HEK293 (cell line): Measurements from ENCODE around the gene NKAP.
A peak's percentile ranks its signal among the peaks of the same experiment; 100 is the strongest.

Experiments used
- CTCF ChIA-PET: fragments of 350-600 bp; formaldehyde crosslinking; extraction: SDS; loops from one replicate; lab custom pipeline; 2021; ENCODE audit warnings: antibody characterized with exemption; lab: Yijun Ruan, JAX
- POLR2A ChIA-PET: fragments of 300-600 bp; formaldehyde crosslinking; extraction: SDS; loops from one replicate; lab custom pipeline; 2020; ENCODE audit warnings: antibody characterized with exemption, inconsistent platforms; lab: Yijun Ruan, JAX
- H3K27ac ChIP-seq: fragments of 200-500 bp; sonication (Bioruptor generic); 2 replicates; pipeline ENCODE4 v1.5.1; 2014; ENCODE audit warnings: low read depth, low read length, control low read depth, inconsistent platforms; ENCODE audit errors: extremely low read depth
- H3K36me3 ChIP-seq, 2 experiments: fragments of 200-500 bp in 1 of 2; sonication (Bioruptor generic) in 1 of 2; 1 replicate in 1 of 2; 2 replicates in 1 of 2; pipeline ENCODE4 v1.5.1; 2014 to 2017; ENCODE audit warnings: inconsistent platforms in 2 of 2, low read length in 2 of 2; ENCODE audit not compliant: control insufficient read depth in 2 of 2, insufficient read depth in 1 of 2
- H3K4me1 ChIP-seq: fragments of 200-500 bp; sonication (Bioruptor generic); 2 replicates; pipeline ENCODE4 v1.5.1; 2014; ENCODE audit warnings: mild to moderate bottlenecking, low read length, inconsistent platforms; ENCODE audit not compliant: control insufficient read depth, insufficient read depth
- H3K4me3 ChIP-seq: 2 replicates; pipeline ENCODE4 v1.5.1; 2011; ENCODE audit warnings: low read depth, mild to moderate bottlenecking, control low read depth, low read length, moderate library complexity
- H3K9me3 ChIP-seq: fragments of 200-500 bp; sonication (Bioruptor generic); 2 replicates; pipeline ENCODE4 v1.5.1; 2014; ENCODE audit warnings: low read depth, low read length, inconsistent platforms; ENCODE audit not compliant: control insufficient read depth, insufficient read depth
- KLF8 ChIP-seq: fragments of 450-650 bp; formaldehyde crosslinking; IDR thresholded peaks from 2 replicates; pipeline ENCODE4 v1.5.1; 2016; ENCODE audit warnings: missing biosample characterization, missing genetic modification characterization
- MZF1 ChIP-seq: fragments of 450-650 bp; formaldehyde crosslinking; IDR thresholded peaks from 2 replicates; pipeline ENCODE4 v1.5.1; 2017; ENCODE audit warnings: missing biosample characterization, missing genetic modification characterization, borderline replicate concordance
- OVOL3 ChIP-seq: fragments of 450-650 bp; formaldehyde crosslinking; IDR thresholded peaks from 2 replicates; pipeline ENCODE4 v1.5.1; 2016; ENCODE audit warnings: missing biosample characterization, missing genetic modification characterization
- PRDM10 ChIP-seq: fragments of 450-650 bp; formaldehyde crosslinking; IDR thresholded peaks from 2 replicates; pipeline ENCODE4 v1.5.1; 2016; ENCODE audit warnings: missing biosample characterization, missing genetic modification characterization
- SALL2 ChIP-seq: fragments of 450-650 bp; formaldehyde crosslinking; IDR thresholded peaks from 2 replicates; pipeline ENCODE4 v1.5.0; 2017; ENCODE audit warnings: missing biosample characterization, mild to moderate bottlenecking, missing genetic modification characterization, borderline replicate concordance
- WT1 ChIP-seq: fragments of 450-650 bp; formaldehyde crosslinking; IDR thresholded peaks from 2 replicates; pipeline ENCODE4 v1.5.1; 2016; ENCODE audit warnings: missing biosample characterization, missing genetic modification characterization
- ZBTB11 ChIP-seq: fragments of 450-650 bp; formaldehyde crosslinking; conservative IDR thresholded peaks from 2 replicates; pipeline ENCODE4 v1.5.1; 2016; ENCODE audit warnings: low read depth, missing biosample characterization, missing genetic modification characterization
- ZBTB20 ChIP-seq: fragments of 450-650 bp; formaldehyde crosslinking; IDR thresholded peaks from 2 replicates; pipeline ENCODE4 v1.5.1; 2016; ENCODE audit warnings: missing biosample characterization, missing genetic modification characterization
- ZBTB21 ChIP-seq: fragments of 450-650 bp; formaldehyde crosslinking; IDR thresholded peaks from 2 replicates; pipeline ENCODE4 v1.5.1; 2017; ENCODE audit warnings: missing biosample characterization, missing genetic modification characterization
- ZBTB8A ChIP-seq: fragments of 450-650 bp; formaldehyde crosslinking; IDR thresholded peaks from 2 replicates; pipeline ENCODE4 v1.5.1; 2016; ENCODE audit warnings: missing biosample characterization, missing genetic modification characterization
- ZFP69B ChIP-seq: fragments of 450-650 bp; formaldehyde crosslinking; IDR thresholded peaks from 2 replicates; pipeline ENCODE4 v1.5.1; 2016; ENCODE audit warnings: missing biosample characterization, missing genetic modification characterization
- ZNF132 ChIP-seq: fragments of 450-650 bp; formaldehyde crosslinking; IDR thresholded peaks from 2 replicates; pipeline ENCODE4 v1.5.1; 2017; ENCODE audit warnings: missing biosample characterization, missing genetic modification characterization, borderline replicate concordance
- ZNF146 ChIP-seq: fragments of 450-650 bp; formaldehyde crosslinking; IDR thresholded peaks from 2 replicates; pipeline ENCODE4 v1.5.1; 2016; ENCODE audit warnings: missing biosample characterization, missing genetic modification characterization
- ZNF248 ChIP-seq: fragments of 450-650 bp; formaldehyde crosslinking; IDR thresholded peaks from 2 replicates; pipeline ENCODE4 v1.5.1; 2017; ENCODE audit warnings: missing biosample characterization, missing genetic modification characterization
- ZNF26 ChIP-seq: fragments of 450-650 bp; formaldehyde crosslinking; IDR thresholded peaks from 2 replicates; pipeline ENCODE4 v1.5.1; 2016; ENCODE audit warnings: missing biosample characterization, missing genetic modification characterization
- ZNF341 ChIP-seq: fragments of 450-650 bp; formaldehyde crosslinking; IDR thresholded peaks from 2 replicates; pipeline ENCODE4; 2016; ENCODE audit warnings: low read depth, missing biosample characterization, missing genetic modification characterization
- ZNF513 ChIP-seq: fragments of 450-650 bp; IDR thresholded peaks from 2 replicates; pipeline ENCODE4 v1.5.1; 2018; ENCODE audit warnings: missing biosample characterization, missing genetic modification characterization
- ZNF571 ChIP-seq: fragments of 450-650 bp; formaldehyde crosslinking; IDR thresholded peaks from 2 replicates; pipeline ENCODE4 v1.5.0; 2017; ENCODE audit warnings: missing biosample characterization, missing genetic modification characterization
- ZNF704 ChIP-seq: fragments of 450-650 bp; formaldehyde crosslinking; IDR thresholded peaks from 2 replicates; pipeline ENCODE4 v1.5.1; 2016; ENCODE audit warnings: missing biosample characterization, missing genetic modification characterization
- ZNF76 ChIP-seq: fragments of 450-650 bp; formaldehyde crosslinking; IDR thresholded peaks from 2 replicates; pipeline ENCODE4; 2016; ENCODE audit warnings: low read depth, missing biosample characterization, missing genetic modification characterization, borderline replicate concordance

NKAP gene

GRCh38 chrX:119989905-119990555, 46.5 kb upstream of the NKAP start (continued):
- no peak for TF ChIP-seq PRDM10 (tag by site-specific recombination)
- TF ChIP-seq MZF1, result no peak
- TF ChIP-seq ZNF248 (tag by site-specific recombination), result no peak
- TF ChIP-seq ZBTB21 (tag by site-specific recombination), result no peak
- no peak for TF ChIP-seq ZBTB8A (tag by site-specific recombination)
- no peak for TF ChIP-seq ZNF704 (tag by site-specific recombination)
- no peak for TF ChIP-seq ZNF571
- no peak for TF ChIP-seq ZNF513 (tag by site-specific recombination)
- no peak for TF ChIP-seq ZBTB20
- no peak for TF ChIP-seq WT1
- no peak for TF ChIP-seq SALL2 (tag by site-specific recombination)
- no peak for TF ChIP-seq OVOL3 (tag by site-specific recombination)
- TF ChIP-seq, all 188 proteins: peak for 0

GRCh38 chrX:119986203-119986602, 42.7 kb upstream of the NKAP start:
- Histone ChIP-seq H3K9me3 (no peaks in the 10 kb centered on the region), H3K4me3 (no peak overlapping the region), H3K27ac (no peak overlapping the region), H3K36me3 (no peaks in the 10 kb centered on the region), H3K4me1 (peaks cover 9% of the 10 kb centered on the region; the same call in 1 of the 2 replicates)
- TF ChIP-seq ZNF26 (no peak), KLF8 (no peak), ZNF146 (tag by site-specific recombination) (peak; percentile 64)
- ChIA-PET CTCF (interaction anchor here (0.5 to 0.6 kb wide), 2 partner anchors 49 to 135 kb away, joined by 3 to 5 read pairs; no protein-coding TSS in a partner anchor), POLR2A (no interaction called here)

GRCh38 chrX:119984652-119985051, 41.1 kb upstream of the NKAP start:
- H3K36me3 ChIP-seq, result no peaks in the 10 kb centered on the region
- CTCF ChIA-PET, result interaction anchor here (0.6 to 1.0 kb wide), 2 partner anchors 50 to 221 kb away, joined by 3 to 5 read pairs; no protein-coding TSS in a partner anchor
- no peak overlapping the region for H3K4me3 ChIP-seq
- H3K27ac ChIP-seq, result 0 out of 2 replicates have a peak overlapping the region, but pooled peaks have one; percentile 22
- H3K4me1 ChIP-seq, result peaks cover 9% of the 10 kb centered on the region; the same call in 1 of the 2 replicates
- POLR2A ChIA-PET, result no interaction called here
- H3K9me3 ChIP-seq, result no peaks in the 10 kb centered on the region
- TF ChIP-seq ZNF76 (tag by site-specific recombination), result no peak
- TF ChIP-seq ZNF132 (tag by site-specific recombination), result no peak
- TF ChIP-seq ZBTB11 (tag by site-specific recombination), result no peak
- TF ChIP-seq ZFP69B, result no peak
- no peak for TF ChIP-seq ZNF341 (tag by site-specific recombination)
